Osteoblast (primary cell): ENCODE measurements around the gene ANTXRL. TPM values are rescaled to one million over a fixed set of nuclear protein-coding genes. Genes with fewer than 3 reads are reported as not detected.
"Not testable (repeated sequence)": the region's sequence is repeated elsewhere in the genome, so short reads cannot be mapped to it uniquely, and the experiment has no call there.

Source experiments
- DNase-seq: peaks from one replicate; pipeline ENCODE4 v3.0.0; 2011; ENCODE audit warnings: low spot score, mixed read lengths; ENCODE audit not compliant: insufficient read length; ENCODE audit errors: missing footprints
- H2AFZ ChIP-seq: 2 replicates; pipeline ENCODE4 v1.6.0; 2011; ENCODE audit warnings: mild to moderate bottlenecking, low read length
- H3K27ac ChIP-seq: 2 replicates; pipeline ENCODE4 v1.5.1; 2011; ENCODE audit warnings: mild to moderate bottlenecking, low read depth, low read length, moderate library complexity
- H3K27me3 ChIP-seq: 2 replicates; pipeline ENCODE4 v1.6.0; 2012; ENCODE audit warnings: mild to moderate bottlenecking, control low read depth, inconsistent platforms, low read length, moderate library complexity; ENCODE audit not compliant: insufficient read depth
- H3K36me3 ChIP-seq: 2 replicates; pipeline ENCODE4 v1.5.1; 2011; ENCODE audit warnings: mild to moderate bottlenecking, low read length, control low read depth, moderate library complexity; ENCODE audit not compliant: insufficient read depth
- H3K4me1 ChIP-seq: 2 replicates; pipeline ENCODE4 v1.5.1; 2011; ENCODE audit warnings: mild to moderate bottlenecking, low read length, control low read depth, moderate library complexity; ENCODE audit not compliant: insufficient read depth
- H3K4me2 ChIP-seq: 2 replicates; pipeline ENCODE4 v1.6.0; 2011; ENCODE audit warnings: mild to moderate bottlenecking, low read length; ENCODE audit not compliant: insufficient read depth
- H3K4me3 ChIP-seq: fragments of 200-600 bp; sonication (generic); 3 replicates; pipeline ENCODE4 v1.5.1; 2012; ENCODE audit warnings: mild to moderate bottlenecking, low read length, inconsistent platforms; ENCODE audit not compliant: insufficient read depth
- H3K79me2 ChIP-seq: 2 replicates; pipeline ENCODE4 v1.6.0; 2012; ENCODE audit warnings: mild to moderate bottlenecking, low read length, control low read depth, inconsistent platforms; ENCODE audit not compliant: insufficient read depth
- H3K9me3 ChIP-seq: 2 replicates; pipeline ENCODE4 v1.5.1; 2011; ENCODE audit warnings: low read depth, low read length, control low read depth
- H4K20me1 ChIP-seq: 2 replicates; pipeline ENCODE4 v1.6.0; 2012; ENCODE audit warnings: mild to moderate bottlenecking, low read length, control low read depth; ENCODE audit not compliant: insufficient read depth
- CTCF ChIP-seq: IDR thresholded peaks from 2 replicates; pipeline ENCODE4 v1.5.1; 2011; ENCODE audit warnings: mild to moderate bottlenecking, low read depth, low read length, moderate library complexity; ENCODE audit errors: extremely low read depth
- total RNA-seq: library from RNA; depleted of rRNA; stranded (reverse); fragments of >200 nt; gene quantifications from 2 replicates; pipeline ENCODE4 v1.2.3, GENCODE V29; 2012

The ANTXRL gene
- total RNA-seq, 1 donor, result not detected

GRCh38 chr10:46271795-46272499 is 14.8 kb upstream of the ANTXRL start:
- H3K27ac ChIP-seq, H3K36me3 ChIP-seq, H3K4me1 ChIP-seq, H3K9me3 ChIP-seq, H3K4me2 ChIP-seq, H4K20me1 ChIP-seq, H3K27me3 ChIP-seq, H3K79me2 ChIP-seq, DNase-seq, H2AFZ ChIP-seq, H3K4me3 ChIP-seq: not testable (repeated sequence)

GRCh38 chr10:46272863-46273415 is 13.9 kb upstream of the ANTXRL start:
- H3K36me3 ChIP-seq, result no peaks in the 10 kb centered on the region
- H3K4me3 ChIP-seq, result no peak overlapping the region
- no peak overlapping the region for H3K27ac ChIP-seq
- H3K4me1 ChIP-seq, result no peaks in the 10 kb centered on the region
- no peak for DNase-seq
- no peak overlapping the region for H2AFZ ChIP-seq
- no peaks in the 10 kb centered on the region for H3K79me2 ChIP-seq
- no peak for TF ChIP-seq CTCF
- H3K4me2 ChIP-seq, result no peak overlapping the region
- H3K9me3 ChIP-seq, result no peaks in the 10 kb centered on the region
- H4K20me1 ChIP-seq, result no peaks in the 10 kb centered on the region
- H3K27me3 ChIP-seq, result no peaks in the 10 kb centered on the region

- no peak for TF ChIP-seq CTCF
- Histone ChIP-seq H3K4me3 (no peak overlapping the region), H3K27me3 (no peaks in the 10 kb centered on the region), H3K79me2 (no peaks in the 10 kb centered on the region), H2AFZ (no peak overlapping the region), H3K36me3 (no peaks in the 10 kb centered on the region), H4K20me1 (no peaks in the 10 kb centered on the region), H3K9me3 (no peaks in the 10 kb centered on the region), H3K27ac (no peak overlapping the region), H3K4me1 (no peaks in the 10 kb centered on the region), H3K4me2 (no peak overlapping the region)
- no peak for DNase-seq
These were observed 13.0 kb upstream of the ANTXRL start for GRCh38 chr10:46273506-46274477.

DNA sequence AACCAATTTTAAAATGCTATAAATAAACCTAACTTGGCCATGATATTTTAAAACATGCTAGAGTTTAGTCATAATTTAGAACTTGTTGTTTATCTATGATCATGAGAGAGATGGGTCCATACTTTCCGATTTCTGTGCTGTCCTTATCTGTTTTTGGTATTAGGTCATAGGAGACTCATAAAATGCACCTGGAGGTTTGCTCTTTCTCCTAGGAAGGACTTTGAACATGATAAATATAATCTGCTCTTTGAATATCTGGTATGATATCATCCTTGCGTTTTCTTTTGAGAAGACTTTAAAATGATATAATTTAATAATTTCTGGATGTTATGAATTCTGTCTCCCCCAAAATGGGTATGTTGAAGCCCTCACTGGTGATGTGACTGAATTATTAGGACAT is 9.0 kb upstream of the ANTXRL start:
- Histone ChIP-seq H4K20me1 (no peaks in the 10 kb centered on the region), H2AFZ (no peak overlapping the region), H3K4me1 (no peaks in the 10 kb centered on the region), H3K27me3 (peaks cover 6% of the 10 kb centered on the region), H3K9me3 (no peaks in the 10 kb centered on the region), H3K27ac (no peak overlapping the region), H3K79me2 (no peaks in the 10 kb centered on the region), H3K36me3 (no peaks in the 10 kb centered on the region), H3K4me3 (no peak overlapping the region), H3K4me2 (no peak overlapping the region)
- no peak for DNase-seq
- TF ChIP-seq CTCF, result no peak

DNA sequence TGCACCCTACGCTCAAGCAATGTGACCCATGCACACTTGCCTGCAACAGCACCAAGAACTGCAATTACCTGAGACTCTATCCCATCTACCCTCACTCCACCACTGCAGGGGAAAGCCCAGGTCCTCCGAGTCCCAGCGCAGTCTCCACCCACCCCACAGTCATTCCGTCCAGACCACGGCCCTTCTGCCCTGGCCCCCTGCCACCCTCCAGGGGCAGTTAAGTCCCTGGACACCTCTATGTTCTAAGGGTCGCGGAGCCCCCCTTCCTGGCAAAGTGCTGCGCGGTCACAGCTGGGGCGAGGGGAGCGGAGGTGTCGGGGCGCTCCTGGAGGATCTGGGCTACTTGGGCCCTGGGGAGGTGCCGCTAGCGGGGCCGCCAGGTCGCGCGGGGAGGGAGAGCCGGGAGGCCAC is 4.4 kb upstream of the ANTXRL start:
- not testable (repeated sequence) for H2AFZ ChIP-seq, DNase-seq

More for the DNA sequence above, 4.4 kb upstream of the ANTXRL start:
- not testable (repeated sequence) for H3K79me2 ChIP-seq, H3K36me3 ChIP-seq, H3K4me1 ChIP-seq, H3K4me3 ChIP-seq, H3K9me3 ChIP-seq, H4K20me1 ChIP-seq, H3K27ac ChIP-seq
- Histone ChIP-seq H3K4me2 (peak overlapping the region; percentile 64), H3K27me3 (peaks cover 29% of the 10 kb centered on the region)
